Measurements from ENCODE around the gene ZNF132. TPM values are rescaled to one million over a fixed set of nuclear protein-coding genes. Genes with fewer than 3 reads are reported as not detected.

Gene ZNF132
- total and polyA plus RNA-seq, 3 experiments from 2014 or later: 0.97 to 5.2 (median 4.9) TPM

Other genes starting within 250 kb of the ZNF132 start
- 10 to 100 TPM; 51.8 to 56.8 TPM for gene ZNF544, start 211.2 kb downstream of the ZNF132 start, total RNA-seq
- gene ZNF544, start 211.2 kb downstream of the ZNF132 start, polyA plus RNA-seq: 29.2 TPM
- gene ZNF8, start 161.2 kb downstream of the ZNF132 start, total RNA-seq: 1 to 10 TPM; 4.4 to 4.5 TPM
- 1.0 TPM for gene ZNF8, start 161.2 kb downstream of the ZNF132 start, polyA plus RNA-seq
- gene ERVK3-1, start 134.8 kb downstream of the ZNF132 start, total RNA-seq: 100 to 1,000 TPM; 100 to 102 TPM
- 84.6 TPM for gene ERVK3-1, start 134.8 kb downstream of the ZNF132 start, polyA plus RNA-seq
- 1 to 10 TPM; 5.3 to 5.7 TPM for gene ZSCAN22, start 113.2 kb downstream of the ZNF132 start, total RNA-seq
- 2.7 TPM for gene ZSCAN22, start 113.2 kb downstream of the ZNF132 start, polyA plus RNA-seq
- 10 to 100 TPM; 16.8 to 18.1 TPM for gene A1BG, start 86.7 kb downstream of the ZNF132 start, total RNA-seq
- gene A1BG, start 86.7 kb downstream of the ZNF132 start, polyA plus RNA-seq: 70.8 TPM
- gene ZNF497, start 77.4 kb downstream of the ZNF132 start, total RNA-seq: 1 to 10 TPM; 1.7 TPM
- gene ZNF497, start 77.4 kb downstream of the ZNF132 start, polyA plus RNA-seq: 1.0 TPM
- gene ZNF837, start 59.1 kb downstream of the ZNF132 start, total RNA-seq: 1 to 10 TPM; 1.8 to 2.3 TPM
- gene ZNF837, start 59.1 kb downstream of the ZNF132 start, polyA plus RNA-seq: 4.6 TPM
- gene RPS5, start 52.9 kb downstream of the ZNF132 start, total RNA-seq: 1,000 to 10,000 TPM; 1,588 to 1,639 TPM
- gene RPS5, start 52.9 kb downstream of the ZNF132 start, polyA plus RNA-seq: 1,069 TPM
- gene RNF225, start 44.5 kb downstream of the ZNF132 start, total RNA-seq: under 1 TPM; 0.28 to 0.78 TPM
- not detected for gene RNF225, start 44.5 kb downstream of the ZNF132 start, polyA plus RNA-seq
- gene ZNF584, start 31.5 kb downstream of the ZNF132 start, total RNA-seq: 10 to 100 TPM; 20.9 to 22.6 TPM
- gene ZNF584, start 31.5 kb downstream of the ZNF132 start, polyA plus RNA-seq: 7.5 TPM
- gene ZNF324B, start 11.5 kb upstream of the ZNF132 start, total RNA-seq: 10 to 100 TPM; 11.3 TPM
- 2.9 TPM for gene ZNF324B, start 11.5 kb upstream of the ZNF132 start, polyA plus RNA-seq
- 10 to 100 TPM; 19.8 to 21.0 TPM for gene ZNF324, start 26.9 kb upstream of the ZNF132 start, total RNA-seq
- 13.9 TPM for gene ZNF324, start 26.9 kb upstream of the ZNF132 start, polyA plus RNA-seq
- 1 to 10 TPM; 5.9 to 7.2 TPM for gene ZNF446, start 36.2 kb upstream of the ZNF132 start, total RNA-seq
- gene ZNF446, start 36.2 kb upstream of the ZNF132 start, polyA plus RNA-seq: 3.8 TPM
- gene SLC27A5, start 71.8 kb upstream of the ZNF132 start, total RNA-seq: 10 to 100 TPM; 16.1 to 19.1 TPM
- 25.9 TPM for gene SLC27A5, start 71.8 kb upstream of the ZNF132 start, polyA plus RNA-seq
- 10 to 100 TPM; 15.0 to 16.1 TPM for gene ZBTB45, start 79.7 kb upstream of the ZNF132 start, total RNA-seq
- gene ZBTB45, start 79.7 kb upstream of the ZNF132 start, polyA plus RNA-seq: 4.8 TPM
- gene TRIM28, start 103.9 kb upstream of the ZNF132 start, total RNA-seq: 100 to 1,000 TPM; 705 to 715 TPM
- gene TRIM28, start 103.9 kb upstream of the ZNF132 start, polyA plus RNA-seq: 57.5 TPM
- gene CHMP2A, start 115.0 kb upstream of the ZNF132 start, total RNA-seq: 10 to 100 TPM; 88.8 to 89.7 TPM
- 198 TPM for gene CHMP2A, start 115.0 kb upstream of the ZNF132 start, polyA plus RNA-seq
- gene UBE2M, start 118.5 kb upstream of the ZNF132 start, total RNA-seq: 100 to 1,000 TPM; 182 to 191 TPM
- gene UBE2M, start 118.5 kb upstream of the ZNF132 start, polyA plus RNA-seq: 22.5 TPM
- gene MZF1, start 133.2 kb upstream of the ZNF132 start, total RNA-seq: 10 to 100 TPM; 14.0 to 14.8 TPM
- 10.3 TPM for gene MZF1, start 133.2 kb upstream of the ZNF132 start, polyA plus RNA-seq

Data from CD8-positive, alpha-beta memory T cell (primary cell).